CD4-positive, alpha-beta T cell (primary cell): Measurements from ENCODE around the gene ANAPC4. TPM values are rescaled to one million over a fixed set of nuclear protein-coding genes. Genes with fewer than 3 reads are reported as not detected.

ENCODE experiments used
- ATAC-seq: fragments of 200-7000 bp; cut with Tn5 transposase; one replicate; pipeline ENCODE4 v1.10.0; 2022; ENCODE audit warnings: mild to moderate bottlenecking; ENCODE audit not compliant: poor library complexity
- CTCF ChIA-PET: fragments of 350-600 bp; sonication (Branson Sonifier 250); formaldehyde crosslinking; loops from one replicate; lab custom pipeline; 2021; ENCODE audit warnings: antibody characterized with exemption, inconsistent platforms; lab: Charles Lee
- POLR2A ChIA-PET: fragments of 350-600 bp; sonication (Branson Sonifier 250); formaldehyde crosslinking; loops from one replicate; lab custom pipeline; 2021; ENCODE audit warnings: antibody characterized with exemption, inconsistent platforms; lab: Charles Lee
- DNase-seq, 14 experiments: peaks; one replicate each; pipeline ENCODE4 v3.0.0-alpha.2; 2013 to 2020; ENCODE audit warnings: mixed read lengths in 2 of 14
- H3K27ac ChIP-seq, 2 donors: one replicate each; pipeline versions ENCODE4 v1.5.1 to v1.7.0; 2013; ENCODE audit warnings: low read length in 2 of 2, low read depth in 1 of 2, mild to moderate bottlenecking in 1 of 2
- H3K27me3 ChIP-seq, 2 experiments: 1 replicate in 1 of 2; 2 replicates in 1 of 2; pipeline versions ENCODE4 v1.6.1 to v1.7.0; 2013; ENCODE audit warnings: low read length in 2 of 2, control low read depth in 1 of 2, mild to moderate bottlenecking in 1 of 2, moderate library complexity in 1 of 2; ENCODE audit not compliant: insufficient read depth in 2 of 2, control insufficient read depth in 1 of 2
- H3K36me3 ChIP-seq: one replicate; pipeline ENCODE4 v1.6.1; 2013; ENCODE audit warnings: low read length, control low read depth; ENCODE audit not compliant: insufficient read depth
- H3K4me1 ChIP-seq: one replicate; pipeline ENCODE4 v1.6.1; 2013; ENCODE audit warnings: low read length, control low read depth; ENCODE audit not compliant: insufficient read depth
- H3K4me3 ChIP-seq: one replicate; pipeline ENCODE4 v1.5.1; 2013; ENCODE audit warnings: mild to moderate bottlenecking, low read length, moderate library complexity
- H3K9me3 ChIP-seq, 2 experiments: 1 replicate in 1 of 2; 2 replicates in 1 of 2; pipeline versions ENCODE4 v1.6.1 to v1.7.0; 2013; ENCODE audit warnings: low read length in 2 of 2, mild to moderate bottlenecking in 2 of 2, control low read depth in 1 of 2, moderate library complexity in 1 of 2; ENCODE audit not compliant: control insufficient read depth in 1 of 2, insufficient read depth in 1 of 2
- H3K27ac Mint-ChIP-seq: one replicate; pipeline ENCODE4 v1.8.0; 2020; ENCODE audit warnings: mixed read lengths
- H3K27me3 Mint-ChIP-seq: one replicate; pipeline ENCODE4 v1.8.0; 2021; ENCODE audit warnings: mixed read lengths
- H3K36me3 Mint-ChIP-seq: one replicate; pipeline ENCODE4 v1.8.0; 2021; ENCODE audit warnings: low read depth, mixed read lengths
- H3K4me1 Mint-ChIP-seq: one replicate; pipeline ENCODE4 v1.8.0; 2021; ENCODE audit warnings: low read depth, mixed read lengths
- H3K4me3 Mint-ChIP-seq: one replicate; pipeline ENCODE4 v1.8.0; 2020; ENCODE audit warnings: mild to moderate bottlenecking, mixed read lengths
- H3K9me3 Mint-ChIP-seq: one replicate; pipeline ENCODE4 v1.8.0; 2020; ENCODE audit warnings: mixed read lengths
- intact Hi-C, 2 experiments: fragments of 100-400 bp; cut with DNase I in 1 of 2; cut with micrococcal nuclease in 1 of 2; formaldehyde crosslinking; loops; one replicate each; pipeline versions ENCODE4 v1.15.1 to v1.9.0; 2023 to 2025; cut with DNase I, micrococcal nuclease
- total RNA-seq, 174 experiments: library from RNA in 2 of 174; stranded (reverse) in 2 of 174; gene quantifications; one replicate each; pipeline ENCODE4 v1.2.3 and lab custom pipeline; 2021 to 2026
- TF ChIP-seq, protein P1 (sequence below): fragments of 200-600 bp; IDR thresholded peaks from one replicate; pipeline ENCODE4 v1.8.0; 2022; ENCODE audit warnings: antibody characterized with exemption, mild to moderate bottlenecking

The ANAPC4 gene
- total RNA-seq, 2 experiments from 2014 or later: 24.4 to 26.0 TPM

DNA sequence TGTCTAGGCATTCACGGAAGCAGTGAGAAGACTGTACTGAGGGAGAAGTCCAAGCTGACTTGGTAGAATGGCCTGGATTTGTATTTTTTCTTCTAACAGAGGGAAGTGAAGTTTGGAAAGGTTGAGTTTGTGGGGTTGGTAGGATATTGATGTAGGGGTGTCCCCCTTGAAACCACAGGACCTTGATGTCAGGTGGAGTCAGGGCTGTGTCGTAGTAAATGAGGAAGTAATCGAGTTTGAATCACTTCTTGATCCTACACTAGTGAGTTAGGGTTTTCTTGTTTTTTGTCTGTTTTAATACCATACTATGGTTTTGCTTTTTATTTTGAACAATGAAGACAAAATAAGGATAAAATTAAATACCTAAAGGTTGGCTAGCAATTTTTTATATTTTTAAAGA lies 30.1 kb upstream of the ANAPC4 start:
- Histone ChIP-seq H3K36me3 (peaks cover 4% of the 10 kb centered on the region), H3K4me1 (no peaks in the 10 kb centered on the region), H3K27me3 (no peaks in the 10 kb centered on the region), H3K27ac (no peak overlapping the region), H3K4me3 (no peak overlapping the region), H3K9me3 (no peaks in the 10 kb centered on the region)
- Mint-ChIP-seq H3K27ac (no peak overlapping the region), H3K27me3 (no peaks in the 10 kb centered on the region), H3K36me3 (peaks cover 50% of the 10 kb centered on the region), H3K4me1 (no peaks in the 10 kb centered on the region), H3K9me3 (no peaks in the 10 kb centered on the region), H3K4me3 (no peak overlapping the region)
- POLR2A ChIA-PET: no interaction called here
- no peak for ATAC-seq
- intact Hi-C loops: no loop called here
- TF ChIP-seq, protein P1, sequence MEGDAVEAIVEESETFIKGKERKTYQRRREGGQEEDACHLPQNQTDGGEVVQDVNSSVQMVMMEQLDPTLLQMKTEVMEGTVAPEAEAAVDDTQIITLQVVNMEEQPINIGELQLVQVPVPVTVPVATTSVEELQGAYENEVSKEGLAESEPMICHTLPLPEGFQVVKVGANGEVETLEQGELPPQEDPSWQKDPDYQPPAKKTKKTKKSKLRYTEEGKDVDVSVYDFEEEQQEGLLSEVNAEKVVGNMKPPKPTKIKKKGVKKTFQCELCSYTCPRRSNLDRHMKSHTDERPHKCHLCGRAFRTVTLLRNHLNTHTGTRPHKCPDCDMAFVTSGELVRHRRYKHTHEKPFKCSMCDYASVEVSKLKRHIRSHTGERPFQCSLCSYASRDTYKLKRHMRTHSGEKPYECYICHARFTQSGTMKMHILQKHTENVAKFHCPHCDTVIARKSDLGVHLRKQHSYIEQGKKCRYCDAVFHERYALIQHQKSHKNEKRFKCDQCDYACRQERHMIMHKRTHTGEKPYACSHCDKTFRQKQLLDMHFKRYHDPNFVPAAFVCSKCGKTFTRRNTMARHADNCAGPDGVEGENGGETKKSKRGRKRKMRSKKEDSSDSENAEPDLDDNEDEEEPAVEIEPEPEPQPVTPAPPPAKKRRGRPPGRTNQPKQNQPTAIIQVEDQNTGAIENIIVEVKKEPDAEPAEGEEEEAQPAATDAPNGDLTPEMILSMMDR: no peak
- CTCF ChIA-PET: no interaction called here
- DNase-seq: no peak

- intact Hi-C loops: no loop called here
- Mint-ChIP-seq H3K27me3 (no peaks in the 10 kb centered on the region), H3K4me3 (no peak overlapping the region), H3K9me3 (no peaks in the 10 kb centered on the region), H3K4me1 (no peaks in the 10 kb centered on the region), H3K27ac (no peak overlapping the region), H3K36me3 (peaks cover 50% of the 10 kb centered on the region)
- no peak overlapping the region for H3K27ac ChIP-seq
- peaks cover 4% of the 10 kb centered on the region for H3K36me3 ChIP-seq
- no peaks in the 10 kb centered on the region for H3K9me3 ChIP-seq
- H3K4me3 ChIP-seq: no peak overlapping the region
- TF ChIP-seq, protein P1: no peak
- ATAC-seq (no peak), DNase-seq (no peak)
- CTCF ChIA-PET: no interaction called here
- H3K27me3 ChIP-seq: no peaks in the 10 kb centered on the region
- POLR2A ChIA-PET: no interaction called here
- no peaks in the 10 kb centered on the region for H3K4me1 ChIP-seq
Measured at GRCh38 chr4:25347473-25347872, 29.6 kb upstream of the ANAPC4 start.

DNA sequence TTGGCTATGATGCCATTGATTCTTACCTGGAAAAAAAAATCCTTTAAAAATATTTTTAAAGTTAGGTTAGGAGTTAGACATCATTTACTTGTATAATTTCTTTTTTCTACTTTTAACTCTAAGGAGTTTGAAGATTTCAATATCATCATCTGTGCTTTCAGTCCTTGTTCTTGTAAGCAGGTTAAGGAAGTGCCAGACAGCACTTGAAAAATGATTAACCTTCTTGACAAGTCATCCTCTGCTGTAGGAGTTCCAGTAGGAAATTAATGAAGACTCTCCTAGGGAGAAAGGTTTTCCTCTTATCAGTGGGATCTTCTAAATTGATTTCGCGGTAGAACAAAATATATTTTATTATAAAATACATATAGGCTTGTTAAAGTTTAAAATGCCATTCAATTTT lies 29.1 kb upstream of the ANAPC4 start:
- peaks cover 49% of the 10 kb centered on the region for H3K36me3 Mint-ChIP-seq
- ATAC-seq: no peak

More for the DNA sequence above, 29.1 kb upstream of the ANAPC4 start:
- Histone ChIP-seq H3K4me1 (no peaks in the 10 kb centered on the region), H3K27ac (no peak overlapping the region), H3K9me3 (no peaks in the 10 kb centered on the region), H3K27me3 (no peaks in the 10 kb centered on the region), H3K36me3 (peaks cover 4% of the 10 kb centered on the region), H3K4me3 (no peak overlapping the region)
- ChIA-PET POLR2A (no interaction called here), CTCF (no interaction called here)
- no peaks in the 10 kb centered on the region for H3K27me3 Mint-ChIP-seq
- no peaks in the 10 kb centered on the region for H3K4me1 Mint-ChIP-seq
- no peak overlapping the region for H3K4me3 Mint-ChIP-seq
- intact Hi-C loops: no loop called here
- TF ChIP-seq, protein P1: no peak
- H3K27ac Mint-ChIP-seq: no peak overlapping the region
- no peak for DNase-seq
- H3K9me3 Mint-ChIP-seq: no peaks in the 10 kb centered on the region
